Fibroblast of skin of right biceps (primary cell): ENCODE measurements around the gene SLK.
A peak's percentile ranks its signal among the peaks of the same experiment; 100 is the strongest.

Experiments used
- DNase-seq: peaks from one replicate; pipeline ENCODE4 v3.0.0-alpha.2; 2013

Gene SLK

DNA sequence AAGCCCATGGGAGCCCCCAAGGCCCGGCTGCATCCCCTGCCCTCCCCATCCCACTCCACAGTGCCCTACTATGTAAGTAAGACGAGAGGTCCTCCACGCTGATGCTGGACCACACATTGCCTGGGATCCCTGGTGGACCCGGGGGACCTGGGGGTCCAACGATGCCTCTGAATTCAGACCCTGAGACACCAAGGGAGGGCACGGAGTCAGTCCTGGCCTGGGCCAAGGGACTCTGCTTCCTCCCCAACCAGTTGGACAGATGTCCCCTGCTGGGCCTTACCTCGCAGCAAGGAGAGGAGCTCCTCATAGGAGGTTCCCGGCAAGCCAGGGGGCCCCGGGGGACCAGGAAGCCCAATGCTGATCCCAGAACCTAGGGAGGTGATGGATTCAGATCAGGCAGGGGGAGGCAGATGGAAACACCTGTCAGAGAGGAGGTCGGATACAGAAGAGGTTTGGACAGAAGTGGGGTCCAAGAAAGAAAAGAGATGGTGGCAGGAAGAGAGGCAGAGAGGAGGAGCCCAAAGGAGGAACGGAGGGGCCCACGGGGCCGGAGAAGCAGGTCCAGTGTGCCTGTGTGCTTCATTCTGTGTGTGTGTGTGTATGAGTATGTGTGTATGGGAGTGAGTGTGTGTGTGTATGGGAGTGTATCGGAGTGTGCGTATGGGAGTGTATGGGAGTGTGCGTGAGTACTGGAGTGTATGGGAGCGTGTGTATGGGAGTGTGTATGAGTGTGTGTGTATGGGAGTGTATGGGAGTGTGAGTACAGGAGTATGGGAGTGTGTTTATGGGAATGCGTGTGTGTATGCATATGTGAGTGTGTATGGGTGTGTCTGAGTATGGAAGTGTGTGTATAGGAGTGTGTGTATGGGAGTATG lies 68.5 kb downstream of the SLK start:
- DNase-seq, result no peak

DNA sequence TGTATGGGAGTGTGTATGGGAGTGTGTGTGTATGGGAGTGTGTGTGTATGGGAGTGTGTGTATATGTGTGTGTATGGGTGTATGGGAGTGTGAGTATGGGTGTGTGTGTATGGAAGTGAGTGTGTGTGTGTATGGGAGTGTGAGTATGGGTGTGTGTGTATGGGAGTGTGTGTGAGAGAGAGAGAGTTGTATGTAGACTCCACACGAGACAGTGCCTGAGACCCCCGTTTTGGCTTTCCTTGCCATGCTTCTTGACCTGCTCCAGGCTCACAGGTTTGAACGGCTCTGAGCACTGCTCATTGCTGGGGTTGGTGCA lies 69.1 kb downstream of the SLK start:
- DNase-seq, result no peak

GRCh38 chr10:104036518-104037260 lies 69.7 kb downstream of the SLK start:
- DNase-seq, result no peak

DNA sequence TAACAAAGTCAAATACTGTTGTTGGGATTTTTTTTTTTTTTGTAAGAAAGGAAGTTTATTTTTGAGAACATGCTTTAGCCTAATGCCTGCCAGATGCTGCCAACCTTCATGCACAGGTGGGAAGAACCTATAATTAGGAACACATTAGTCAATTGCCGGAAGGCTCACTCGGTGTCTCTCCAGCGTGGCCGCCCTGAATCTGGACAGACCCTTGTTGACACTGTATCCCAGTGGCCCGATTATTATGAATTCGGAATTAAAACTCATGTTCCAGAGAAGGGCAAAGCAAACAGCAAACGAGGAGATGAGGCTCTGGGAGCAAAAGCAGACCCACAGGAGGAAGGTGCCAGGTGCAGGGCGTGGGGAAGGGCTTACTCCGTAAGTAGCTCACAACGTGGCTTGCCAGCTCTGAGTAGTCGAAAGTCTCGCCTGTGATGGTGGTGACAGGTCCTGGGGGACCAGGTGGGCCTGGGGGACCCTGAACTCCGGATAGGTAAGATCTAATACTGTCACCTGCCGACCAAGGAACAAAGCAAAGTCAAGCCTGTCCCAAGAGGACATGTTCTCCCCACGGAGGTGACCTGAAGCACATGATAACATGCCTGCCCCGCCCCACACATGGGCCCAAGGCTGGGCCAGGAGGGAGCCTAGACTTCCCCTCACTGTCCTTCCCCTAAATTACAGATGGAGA lies 70.5 kb downstream of the SLK start:
- DNase-seq, result no peak

DNA sequence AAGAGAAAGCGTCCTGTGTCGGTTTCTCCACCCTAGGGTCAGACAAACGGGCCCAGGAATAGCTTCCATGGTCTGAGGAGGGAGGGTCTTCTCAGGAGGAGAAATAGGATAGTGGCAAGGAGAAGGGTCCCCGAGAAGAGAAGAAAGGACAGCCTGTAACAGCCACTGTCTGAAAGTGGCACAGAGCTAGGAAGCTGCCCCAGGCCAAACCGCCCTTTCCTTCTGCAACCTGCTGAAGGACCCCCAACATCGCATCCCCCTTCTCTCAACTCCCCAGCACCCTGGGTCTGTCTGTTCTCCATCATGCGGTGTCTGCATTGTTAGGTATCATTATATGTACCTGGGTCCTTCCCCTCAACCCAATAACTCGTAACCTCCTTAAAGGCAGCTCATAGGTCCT lies 71.6 kb downstream of the SLK start:
- no peak for DNase-seq

DNA sequence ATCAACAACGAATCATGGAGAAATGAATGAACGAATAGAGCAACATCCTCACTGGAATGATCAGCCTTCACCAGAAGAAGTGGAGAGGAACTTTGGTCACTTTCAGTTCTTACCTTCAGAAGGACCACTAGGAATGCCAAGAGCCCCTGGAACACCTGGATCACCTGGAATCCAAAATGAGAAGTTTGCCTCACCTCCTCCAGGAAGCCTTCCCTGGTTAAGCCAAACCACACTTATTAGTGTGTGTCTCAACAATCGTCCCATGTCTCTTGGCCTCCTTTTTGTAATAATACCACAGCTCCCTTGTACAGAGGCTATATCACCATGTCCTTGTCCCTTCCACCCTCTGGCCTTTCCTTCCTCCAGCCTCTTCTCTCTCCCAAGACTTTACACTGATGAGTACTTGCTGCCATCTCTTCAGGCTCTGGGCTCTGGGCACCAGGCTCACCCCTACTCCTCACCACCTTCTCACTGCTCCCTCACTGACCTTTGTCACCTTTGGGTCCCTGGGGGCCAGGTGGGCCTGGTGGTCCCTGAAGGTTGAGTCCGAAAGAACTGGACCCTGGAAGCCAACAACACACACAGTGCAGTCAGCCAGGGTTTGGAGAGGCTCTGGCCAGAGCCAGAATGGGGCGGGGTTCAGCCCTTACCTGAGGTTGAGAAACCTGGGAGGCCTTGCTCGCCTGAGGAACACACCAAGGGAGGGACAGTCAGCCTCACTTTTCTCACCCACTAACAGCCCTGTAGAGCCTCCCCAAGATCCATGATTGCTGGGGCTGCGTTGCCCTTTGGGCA lies 72.2 kb downstream of the SLK start:
- DNase-seq, result no peak

GRCh38 chr10:104040382-104040781 lies 73.4 kb downstream of the SLK start:
- no peak for DNase-seq

DNA sequence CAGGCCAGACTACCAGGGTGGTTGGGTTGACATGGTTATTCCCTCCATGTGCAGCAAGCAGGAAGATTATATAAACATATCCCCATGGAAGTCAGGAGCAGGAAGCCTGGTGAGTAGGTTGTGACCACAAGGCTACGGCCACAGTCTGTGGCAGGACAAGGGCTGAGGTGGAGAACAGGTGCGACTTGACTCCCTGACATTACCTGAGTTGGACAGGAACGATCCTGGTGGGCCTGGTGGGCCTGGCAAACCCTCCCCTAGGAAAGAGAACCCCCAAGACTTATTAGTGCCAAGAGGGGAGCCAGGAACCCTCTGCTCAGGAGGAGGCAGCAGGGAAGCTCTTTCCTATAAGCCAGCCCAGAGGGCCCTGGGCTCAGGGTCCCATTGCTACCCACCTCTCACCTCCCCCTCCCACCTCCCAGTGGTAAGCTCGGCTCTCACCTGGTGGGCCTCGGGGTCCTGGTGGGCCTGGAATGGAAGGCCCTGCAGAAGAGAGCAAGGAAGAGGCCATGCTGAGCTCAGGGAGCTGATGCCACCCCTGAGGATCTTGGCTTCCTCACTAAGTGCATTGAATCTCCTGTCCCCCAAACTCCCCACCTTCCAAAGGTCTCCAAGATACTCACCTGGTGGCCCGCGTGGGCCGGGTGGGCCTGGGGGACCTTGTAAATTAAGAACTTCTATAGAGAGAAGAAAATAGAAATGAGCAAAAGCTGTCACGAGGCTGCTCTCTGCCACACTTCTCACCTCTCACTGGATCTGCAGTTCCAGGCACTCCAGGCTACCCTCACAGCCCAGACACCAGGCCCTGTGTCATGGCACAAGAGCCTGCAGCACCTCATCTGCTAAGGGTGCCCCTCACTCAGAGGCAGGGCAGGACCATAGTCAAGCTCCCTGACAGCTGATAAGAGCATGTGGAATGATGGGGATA lies 74.2 kb downstream of the SLK start:
- DNase-seq, result no peak

- DNase-seq, result no peak
Observed at GRCh38 chr10:104041891-104042535, 75.1 kb downstream of the SLK start.

DNA sequence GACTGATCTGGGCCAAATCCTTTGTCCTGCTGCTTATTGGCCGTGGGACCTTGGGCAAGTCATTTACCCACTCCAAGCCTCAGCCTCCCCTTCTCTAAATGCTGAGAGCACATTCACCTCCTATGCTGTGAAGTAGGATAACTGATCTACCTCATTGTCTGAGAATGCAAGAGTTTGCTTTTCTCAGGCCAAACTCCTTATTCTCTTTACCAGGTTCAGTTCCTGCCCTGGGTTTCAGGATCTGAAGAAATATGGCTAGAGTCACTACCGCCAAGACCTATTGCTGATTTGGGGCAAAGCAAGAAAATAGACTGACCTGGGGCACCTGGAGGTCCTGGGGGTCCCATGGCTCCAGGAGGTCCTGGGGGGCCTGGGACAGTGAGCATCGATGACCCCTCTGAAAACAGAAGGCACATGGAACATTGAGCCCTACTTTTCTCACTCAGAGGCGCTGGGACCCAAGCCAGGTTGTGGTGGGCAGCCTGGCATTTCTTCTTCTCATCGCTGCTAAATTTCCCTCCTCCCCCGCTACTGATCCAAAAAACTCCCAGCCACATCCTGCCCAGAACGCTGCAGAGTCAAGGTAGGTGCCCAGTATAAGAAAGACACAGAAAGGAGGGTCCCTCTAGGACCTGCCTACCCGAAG lies 76.4 kb downstream of the SLK start:
- no peak for DNase-seq

- DNase-seq, result no peak
Observed at GRCh38 chr10:104043854-104044253, 76.9 kb downstream of the SLK start.

GRCh38 chr10:104045151-104046089 lies 78.5 kb downstream of the SLK start:
- DNase-seq, result peak; percentile 53

DNA sequence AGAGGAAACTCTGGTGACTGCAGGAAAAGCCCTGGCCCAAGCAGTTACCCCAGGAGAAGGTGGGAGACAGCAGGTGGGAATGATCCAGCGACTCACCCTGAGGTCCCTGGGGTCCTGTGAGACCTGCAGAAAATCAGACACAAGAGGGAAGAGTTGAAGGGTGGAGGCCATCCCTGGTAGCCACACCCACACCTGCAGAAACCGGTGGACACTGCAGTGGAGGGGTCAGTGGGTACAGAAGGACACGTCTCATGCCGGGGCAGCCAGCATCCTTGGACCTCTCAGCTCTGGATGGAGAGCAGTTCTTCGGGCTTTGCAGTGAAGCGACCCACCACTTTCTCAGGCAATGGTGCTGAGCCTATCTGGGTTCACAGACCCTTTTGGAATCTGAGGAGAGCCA lies 79.7 kb downstream of the SLK start:
- no peak for DNase-seq

GRCh38 chr10:104049504-104050250 lies 82.7 kb downstream of the SLK start:
- DNase-seq, result peak; percentile 53

GRCh38 chr10:104052431-104052830 lies 85.5 kb downstream of the SLK start:
- no peak for DNase-seq

GRCh38 chr10:104053201-104053600 lies 86.3 kb downstream of the SLK start:
- DNase-seq, result no peak

- DNase-seq, result peak; percentile 81
Observed at GRCh38 chr10:104054430-104054829, 87.5 kb downstream of the SLK start.

GRCh38 chr10:104056619-104057273 lies 89.8 kb downstream of the SLK start:
- no peak for DNase-seq
